Measurements from ENCODE around the gene COX5A. TPM values are rescaled to one million over a fixed set of nuclear protein-coding genes. Genes with fewer than 3 reads are reported as not detected.

Gene COX5A
- polyA plus RNA-seq, 4 donors = 231 to 931 (median 808) TPM

DNA sequence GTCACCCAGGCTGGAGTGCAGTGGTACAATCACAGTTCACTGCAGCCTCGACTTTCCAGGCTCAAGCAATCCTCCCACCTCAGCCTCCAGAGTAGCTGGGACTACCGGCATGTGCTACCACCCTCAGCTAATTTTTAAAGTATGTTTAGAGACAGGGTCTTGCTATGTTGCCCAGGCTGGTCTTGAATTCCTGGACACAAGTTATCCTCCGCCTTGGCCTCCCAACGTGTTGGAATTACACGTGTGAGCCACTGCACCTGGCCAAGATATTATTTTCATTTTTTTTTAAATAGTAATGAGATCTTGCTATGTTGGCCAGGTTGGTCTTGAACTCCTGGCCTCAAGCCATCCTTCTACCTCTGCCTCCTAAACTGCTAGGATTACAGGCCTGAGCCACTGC is 52.4 kb downstream of the COX5A start:
- DNase-seq (no peak), FAIRE-seq (no peak)
- no peak overlapping the region for H3K27ac ChIP-seq (ENCODE audit: low read depth in 1 of 3, low read length in 2 of 3)
- H3K36me3 ChIP-seq (ENCODE audit: control insufficient read depth in 3 of 3, insufficient read depth in 2 of 3, low read depth in 1 of 3, low read length in 3 of 3) = no peaks in the 10 kb centered on the region
- H3K9me3 ChIP-seq (ENCODE audit: control insufficient read depth in 2 of 2, insufficient read depth in 1 of 2, low read depth in 1 of 2, low read length in 1 of 2) = peaks cover 0 to 12% of the 10 kb centered on the region in 2 donors
- H3K27me3 ChIP-seq (ENCODE audit: control insufficient read depth in 3 of 3, insufficient read depth in 3 of 3, low read length in 3 of 3) = no peaks in the 10 kb centered on the region
- no peak overlapping the region for H3K4me3 ChIP-seq (ENCODE audit: low read depth in 1 of 3, low read length in 3 of 3)
- peaks cover 0 to 17% (median 2%) of the 10 kb centered on the region in 3 donors for H3K4me1 ChIP-seq (ENCODE audit: control insufficient read depth in 3 of 3, insufficient read depth in 2 of 3, low read depth in 1 of 3, low read length in 2 of 3)
- 80 to 88% (median 86%) methylated on average over 5 of the region's 5 CpGs for WGBS, 3 donors

DNA sequence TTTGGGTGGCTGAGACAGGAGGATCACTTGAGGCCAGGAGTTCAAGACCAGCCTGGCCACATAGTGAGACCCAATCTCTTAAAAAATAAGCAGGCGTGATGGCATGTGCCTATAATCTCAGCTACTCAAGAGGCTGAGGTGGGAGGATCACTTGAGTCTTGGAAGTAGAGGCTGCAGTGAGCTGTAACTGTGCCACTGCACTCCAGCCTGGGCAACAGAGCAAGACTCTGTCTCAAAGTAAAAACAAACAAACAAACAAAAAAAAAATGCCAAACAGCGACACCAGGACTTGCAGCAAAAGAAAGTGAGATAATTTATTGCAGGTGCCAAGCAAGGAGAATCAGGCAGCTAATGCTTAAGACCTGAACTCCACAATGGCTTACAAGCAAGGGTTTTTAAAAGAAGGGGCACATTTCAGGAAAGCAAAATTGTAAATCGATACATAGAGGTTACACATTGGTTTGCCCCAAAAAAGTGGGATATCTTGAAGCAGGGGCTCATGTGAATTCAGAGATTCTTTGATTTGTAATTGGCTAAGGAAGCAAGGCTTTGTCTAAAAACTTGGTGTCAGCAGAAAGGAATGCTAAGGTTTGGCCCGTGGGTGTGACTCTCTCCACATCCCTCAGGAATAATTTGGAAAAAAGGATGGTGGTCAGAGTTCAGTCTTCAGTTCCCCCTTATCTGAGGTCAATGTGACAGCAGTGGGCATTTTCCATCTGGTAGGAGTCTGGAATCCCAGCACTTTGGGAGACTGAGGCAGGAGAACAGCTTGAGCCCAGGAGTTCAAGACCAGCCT is 53.2 kb downstream of the COX5A start:
- Histone ChIP-seq H3K9me3 (ENCODE audit: control insufficient read depth in 2 of 2, insufficient read depth in 1 of 2, low read depth in 1 of 2, low read length in 1 of 2) (peaks cover 0 to 12% of the 10 kb centered on the region in 2 donors), H3K4me3 (ENCODE audit: low read depth in 1 of 3, low read length in 3 of 3) (no peak overlapping the region), H3K36me3 (ENCODE audit: control insufficient read depth in 3 of 3, insufficient read depth in 2 of 3, low read depth in 1 of 3, low read length in 3 of 3) (no peaks in the 10 kb centered on the region), H3K27ac (ENCODE audit: low read depth in 1 of 3, low read length in 2 of 3) (no peak overlapping the region), H3K4me1 (ENCODE audit: control insufficient read depth in 3 of 3, insufficient read depth in 2 of 3, low read depth in 1 of 3, low read length in 2 of 3) (peaks cover 0 to 13% (median 2%) of the 10 kb centered on the region in 3 donors), H3K27me3 (ENCODE audit: control insufficient read depth in 3 of 3, insufficient read depth in 3 of 3, low read length in 3 of 3) (no peaks in the 10 kb centered on the region)
- DNase-seq (no peak), FAIRE-seq (no peak)
- 81 to 86% (median 81%) methylated on average over 4 of the region's 4 CpGs for WGBS, 3 donors

DNA sequence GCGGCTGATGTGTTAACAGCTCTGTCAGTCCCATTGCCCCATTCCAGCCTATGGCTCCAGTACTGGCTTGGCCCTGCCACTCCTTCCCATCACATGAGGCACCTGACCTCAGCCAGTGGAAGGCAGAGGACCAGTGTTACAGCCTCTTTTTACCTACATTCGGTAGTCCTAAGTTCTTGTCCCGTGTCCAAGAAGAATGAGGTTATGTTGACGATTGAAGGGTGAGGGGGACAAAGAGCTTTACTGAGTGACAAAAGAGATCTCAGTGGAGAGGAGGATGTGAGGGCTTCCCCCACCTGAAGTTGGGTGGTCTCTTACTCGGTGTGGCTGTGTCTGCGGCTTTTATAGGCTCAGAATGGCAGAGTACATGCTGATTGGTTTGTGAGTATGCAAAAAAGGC is 55.3 kb downstream of the COX5A start:
- Histone ChIP-seq H3K9me3 (ENCODE audit: control insufficient read depth in 2 of 2, insufficient read depth in 1 of 2, low read depth in 1 of 2, low read length in 1 of 2) (peaks cover 0 to 12% of the 10 kb centered on the region in 2 donors), H3K27me3 (ENCODE audit: control insufficient read depth in 3 of 3, insufficient read depth in 3 of 3, low read length in 3 of 3) (no peaks in the 10 kb centered on the region), H3K36me3 (ENCODE audit: control insufficient read depth in 3 of 3, insufficient read depth in 2 of 3, low read depth in 1 of 3, low read length in 3 of 3) (no peaks in the 10 kb centered on the region), H3K4me3 (ENCODE audit: low read depth in 1 of 3, low read length in 3 of 3) (no peak overlapping the region), H3K4me1 (ENCODE audit: control insufficient read depth in 3 of 3, insufficient read depth in 2 of 3, low read depth in 1 of 3, low read length in 2 of 3) (peaks cover 0 to 3% (median 0%) of the 10 kb centered on the region in 3 donors), H3K27ac (ENCODE audit: low read depth in 1 of 3, low read length in 2 of 3) (no peak overlapping the region)
- WGBS, 3 donors = 96 to 97% (median 96%) methylated on average over 6 of the region's 6 CpGs
- FAIRE-seq (no peak), DNase-seq (no peak)

GRCh38 chr15:74878273-74878672 is 59.6 kb downstream of the COX5A start:
- no peaks in the 10 kb centered on the region for H3K36me3 ChIP-seq (ENCODE audit: control insufficient read depth in 3 of 3, insufficient read depth in 2 of 3, low read depth in 1 of 3, low read length in 3 of 3)
- no peaks in the 10 kb centered on the region for H3K27me3 ChIP-seq (ENCODE audit: control insufficient read depth in 3 of 3, insufficient read depth in 3 of 3, low read length in 3 of 3)
- peaks cover 0 to 6% (median 0%) of the 10 kb centered on the region in 3 donors for H3K4me1 ChIP-seq (ENCODE audit: control insufficient read depth in 3 of 3, insufficient read depth in 2 of 3, low read depth in 1 of 3, low read length in 2 of 3)
- peaks cover 0 to 12% of the 10 kb centered on the region in 2 donors for H3K9me3 ChIP-seq (ENCODE audit: control insufficient read depth in 2 of 2, insufficient read depth in 1 of 2, low read depth in 1 of 2, low read length in 1 of 2)
- no peak for DNase-seq
- 77 to 91% (median 91%) methylated on average over 4 of the region's 4 CpGs for WGBS, 3 donors
- FAIRE-seq = no peak
- no peak overlapping the region for H3K27ac ChIP-seq (ENCODE audit: low read depth in 1 of 3, low read length in 2 of 3)
- H3K4me3 ChIP-seq (ENCODE audit: low read depth in 1 of 3, low read length in 3 of 3) = no peak overlapping the region

GRCh38 chr15:74873756-74874424 is 64.0 kb downstream of the COX5A start:
- H3K27me3 ChIP-seq (ENCODE audit: control insufficient read depth in 3 of 3, insufficient read depth in 3 of 3, low read length in 3 of 3) = no peaks in the 10 kb centered on the region
- H3K9me3 ChIP-seq (ENCODE audit: control insufficient read depth in 2 of 2, insufficient read depth in 1 of 2, low read depth in 1 of 2, low read length in 1 of 2) = no peaks in the 10 kb centered on the region
- 25 to 39% (median 36%) methylated on average over 15 to 16 of the region's 16 CpGs for WGBS, 3 donors
- peaks cover 4 to 32% (median 7%) of the 10 kb centered on the region in 3 donors for H3K4me1 ChIP-seq (ENCODE audit: control insufficient read depth in 3 of 3, insufficient read depth in 2 of 3, low read depth in 1 of 3, low read length in 2 of 3)
- FAIRE-seq (no peak), DNase-seq (no peak)
- H3K36me3 ChIP-seq (ENCODE audit: control insufficient read depth in 3 of 3, insufficient read depth in 2 of 3, low read depth in 1 of 3, low read length in 3 of 3) = peaks cover 0 to 9% (median 0%) of the 10 kb centered on the region in 3 donors
- H3K27ac ChIP-seq (ENCODE audit: low read depth in 1 of 3, low read length in 2 of 3) = peak overlapping the region; percentile 12 to 96 (median 90)
- H3K4me3 ChIP-seq (ENCODE audit: low read depth in 1 of 3, low read length in 3 of 3) = peak overlapping the region; percentile 35 to 74 (median 72)

GRCh38 chr15:74873036-74873755 is 64.7 kb downstream of the COX5A start, which contains the start of gene SCAMP2:
SCAMP2 (minus strand) TSS chr15:74873365; CDS start chr15:74873255, 110 bp downstream.
- 0 to 1% (median 1%) methylated on average over 33 to 50 of the region's 52 CpGs for WGBS, 3 donors
- peak; percentile 98 for DNase-seq
- H3K27me3 ChIP-seq (ENCODE audit: control insufficient read depth in 3 of 3, insufficient read depth in 3 of 3, low read length in 3 of 3) = no peaks in the 10 kb centered on the region
- peak within 1 kb of the TSS; percentile 90 to 96 (median 93) for H3K27ac ChIP-seq (ENCODE audit: low read depth in 1 of 3, low read length in 2 of 3)
- peak within 1 kb of the TSS; percentile 72 to 74 (median 74) for H3K4me3 ChIP-seq (ENCODE audit: low read depth in 1 of 3, low read length in 3 of 3)
- H3K4me1 ChIP-seq (ENCODE audit: control insufficient read depth in 3 of 3, insufficient read depth in 2 of 3, low read depth in 1 of 3, low read length in 2 of 3) = peaks cover 8 to 38% (median 14%) of the 10 kb centered on the region in 3 donors
- no peak for FAIRE-seq
- no peaks in the 10 kb centered on the region for H3K9me3 ChIP-seq (ENCODE audit: control insufficient read depth in 2 of 2, insufficient read depth in 1 of 2, low read depth in 1 of 2, low read length in 1 of 2)
- H3K36me3 ChIP-seq (ENCODE audit: control insufficient read depth in 3 of 3, insufficient read depth in 2 of 3, low read depth in 1 of 3, low read length in 3 of 3) = peaks cover 0 to 13% (median 0%) of the 10 kb centered on the region in 3 donors

GRCh38 chr15:74872702-74873035 is 65.2 kb downstream of the COX5A start:
- WGBS, 3 donors = 0 to 2% (median 1%) methylated on average over 11 of the region's 11 CpGs

More at GRCh38 chr15:74872702-74873035, 65.2 kb downstream of the COX5A start:
- DNase-seq = no peak
- peaks cover 0 to 13% (median 0%) of the 10 kb centered on the region in 3 donors for H3K36me3 ChIP-seq (ENCODE audit: control insufficient read depth in 3 of 3, insufficient read depth in 2 of 3, low read depth in 1 of 3, low read length in 3 of 3)
- no peaks in the 10 kb centered on the region for H3K9me3 ChIP-seq (ENCODE audit: control insufficient read depth in 2 of 2, insufficient read depth in 1 of 2, low read depth in 1 of 2, low read length in 1 of 2)
- H3K27me3 ChIP-seq (ENCODE audit: control insufficient read depth in 3 of 3, insufficient read depth in 3 of 3, low read length in 3 of 3) = no peaks in the 10 kb centered on the region
- H3K4me1 ChIP-seq (ENCODE audit: control insufficient read depth in 3 of 3, insufficient read depth in 2 of 3, low read depth in 1 of 3, low read length in 2 of 3) = peaks cover 13 to 44% (median 17%) of the 10 kb centered on the region in 3 donors
- H3K27ac ChIP-seq (ENCODE audit: low read depth in 1 of 3, low read length in 2 of 3) = peak overlapping the region; percentile 90 to 96 (median 93)
- FAIRE-seq = no peak
- peak overlapping the region; percentile 72 to 74 (median 74) for H3K4me3 ChIP-seq (ENCODE audit: low read depth in 1 of 3, low read length in 3 of 3)

Measured in small intestine (tissue), 7 donors.